GM12873 (cell line): ENCODE results near the gene ENO4.

Experiments used
- TF ChIP-seq, protein P1 (sequence below): IDR thresholded peaks from 2 replicates; pipeline ENCODE4 v1.5.1; 2012; ENCODE audit warnings: low read depth, mild to moderate bottlenecking, moderate library complexity, low read length, control low read depth; ENCODE audit not compliant: insufficient read depth; ENCODE audit errors: missing control alignments

The ENO4 gene

DNA sequence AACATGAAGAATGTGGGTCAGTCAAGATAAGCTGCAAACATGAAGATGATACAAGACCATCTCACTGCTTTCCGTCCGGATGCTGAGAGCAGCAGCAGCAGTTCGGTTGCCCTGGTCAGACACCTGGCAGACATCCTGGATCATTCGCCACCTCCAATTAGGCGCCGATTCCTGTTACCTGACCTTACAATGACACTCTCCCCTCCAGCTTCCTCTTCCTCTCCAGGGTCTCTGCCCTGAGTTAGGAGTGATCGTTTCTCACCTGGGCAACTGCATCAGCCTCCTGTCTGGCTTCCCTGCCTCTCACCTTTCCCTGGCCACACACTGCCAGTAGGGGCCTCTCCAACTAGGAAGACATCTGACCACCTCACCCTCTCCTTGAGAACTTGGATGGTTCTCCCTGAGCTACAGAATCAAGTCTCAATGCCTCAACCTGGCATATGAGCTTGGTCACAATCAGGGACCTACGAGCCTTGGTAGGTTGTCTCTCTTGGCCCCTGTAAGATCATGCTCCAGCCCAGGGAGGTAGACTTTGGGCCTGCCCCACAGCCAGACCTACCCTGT lies 31.4 kb upstream of the ENO4 start:
- TF ChIP-seq, protein P1, sequence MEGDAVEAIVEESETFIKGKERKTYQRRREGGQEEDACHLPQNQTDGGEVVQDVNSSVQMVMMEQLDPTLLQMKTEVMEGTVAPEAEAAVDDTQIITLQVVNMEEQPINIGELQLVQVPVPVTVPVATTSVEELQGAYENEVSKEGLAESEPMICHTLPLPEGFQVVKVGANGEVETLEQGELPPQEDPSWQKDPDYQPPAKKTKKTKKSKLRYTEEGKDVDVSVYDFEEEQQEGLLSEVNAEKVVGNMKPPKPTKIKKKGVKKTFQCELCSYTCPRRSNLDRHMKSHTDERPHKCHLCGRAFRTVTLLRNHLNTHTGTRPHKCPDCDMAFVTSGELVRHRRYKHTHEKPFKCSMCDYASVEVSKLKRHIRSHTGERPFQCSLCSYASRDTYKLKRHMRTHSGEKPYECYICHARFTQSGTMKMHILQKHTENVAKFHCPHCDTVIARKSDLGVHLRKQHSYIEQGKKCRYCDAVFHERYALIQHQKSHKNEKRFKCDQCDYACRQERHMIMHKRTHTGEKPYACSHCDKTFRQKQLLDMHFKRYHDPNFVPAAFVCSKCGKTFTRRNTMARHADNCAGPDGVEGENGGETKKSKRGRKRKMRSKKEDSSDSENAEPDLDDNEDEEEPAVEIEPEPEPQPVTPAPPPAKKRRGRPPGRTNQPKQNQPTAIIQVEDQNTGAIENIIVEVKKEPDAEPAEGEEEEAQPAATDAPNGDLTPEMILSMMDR, result no peak

DNA sequence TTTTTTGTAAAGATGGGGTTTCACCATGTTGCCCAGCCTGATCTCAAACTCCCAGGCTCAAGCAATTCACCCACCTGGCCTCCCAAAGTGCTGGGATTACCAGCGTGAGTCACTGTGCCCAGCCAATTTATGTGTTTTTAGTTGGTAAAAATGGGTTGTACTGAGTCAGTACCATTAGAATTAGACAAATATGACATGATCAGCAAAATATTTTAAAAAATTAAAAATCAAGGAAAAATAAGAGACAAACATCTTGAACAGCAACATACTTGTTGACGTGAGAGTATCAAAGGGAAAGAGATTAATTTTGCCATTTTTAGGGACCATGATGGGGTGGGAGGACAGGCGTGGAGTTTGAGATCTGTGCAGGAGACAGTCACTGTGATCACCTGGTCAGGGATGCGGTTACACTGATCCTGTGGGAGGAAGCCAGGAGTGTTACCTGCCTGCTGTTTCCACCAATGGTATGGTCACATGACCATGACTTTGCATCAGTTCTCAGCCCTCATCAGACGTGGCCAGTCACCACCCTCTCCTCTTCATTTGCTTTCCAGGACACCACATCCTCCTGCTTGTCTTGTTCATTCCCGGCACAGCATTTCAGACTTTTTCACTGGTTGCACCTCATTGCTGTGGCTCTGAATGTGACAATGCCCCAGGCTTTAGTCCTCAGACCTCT lies 29.2 kb upstream of the ENO4 start:
- TF ChIP-seq, protein P1, result no peak

DNA sequence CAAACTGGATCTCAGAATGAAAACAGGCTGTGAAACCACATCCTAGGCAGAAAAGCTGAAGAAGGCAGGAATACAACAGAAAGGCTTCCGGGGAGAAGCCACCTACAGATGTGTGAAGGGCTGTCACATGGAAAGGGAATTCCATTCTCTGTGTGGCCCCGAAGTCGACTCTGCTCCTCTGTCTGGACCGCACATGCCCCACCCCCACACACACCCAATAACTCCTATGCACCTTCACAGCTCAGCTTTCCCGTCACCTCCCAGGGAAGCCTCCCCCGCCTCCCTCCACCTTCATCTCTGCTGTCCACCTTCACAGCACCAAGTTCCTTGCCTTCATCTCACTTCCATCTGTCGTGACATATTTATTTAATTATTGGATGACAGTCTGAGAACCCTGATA lies 23.4 kb upstream of the ENO4 start:
- TF ChIP-seq, protein P1, result no peak

DNA sequence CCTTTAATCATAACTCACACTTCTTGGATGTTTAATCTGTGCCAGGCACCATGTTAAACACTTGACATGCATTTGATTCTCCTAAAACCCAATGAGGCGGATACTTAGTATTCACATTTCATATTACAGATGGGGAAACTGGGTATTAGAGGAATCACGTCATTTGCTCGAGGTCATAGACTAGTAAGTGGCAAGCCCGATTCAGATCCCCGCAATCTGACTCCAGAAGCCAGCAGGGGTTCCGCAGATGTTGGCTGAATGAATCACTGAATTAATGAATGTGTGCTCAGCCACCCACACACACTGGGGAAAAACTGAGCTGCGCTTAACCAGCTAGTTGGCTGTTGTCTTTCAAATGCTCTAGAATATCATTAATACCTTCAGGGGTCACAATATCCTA lies 22.5 kb upstream of the ENO4 start:
- TF ChIP-seq, protein P1, result no peak

DNA sequence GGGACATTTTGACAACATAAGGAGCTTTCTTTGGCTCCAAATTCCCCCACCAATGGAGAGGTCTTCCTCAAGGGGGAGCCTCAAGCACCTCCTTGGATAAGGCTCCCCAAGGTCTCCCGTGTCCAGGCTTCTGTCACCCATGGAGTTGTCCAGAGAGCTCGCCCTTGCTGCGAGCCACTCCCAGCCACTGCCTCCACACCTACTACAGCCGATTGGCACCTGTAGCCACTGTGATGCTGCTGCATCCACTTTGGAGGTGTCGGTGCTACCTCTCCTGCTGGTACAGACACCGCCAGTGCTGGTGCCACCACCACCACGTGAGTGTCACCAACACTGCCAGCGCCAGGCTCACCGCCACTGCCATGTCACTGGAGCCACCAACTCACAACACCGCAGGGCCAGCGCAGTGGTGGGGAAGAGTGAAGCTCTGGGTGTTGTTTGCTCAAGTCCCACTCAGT lies 22.1 kb upstream of the ENO4 start:
- TF ChIP-seq, protein P1, result no peak

DNA sequence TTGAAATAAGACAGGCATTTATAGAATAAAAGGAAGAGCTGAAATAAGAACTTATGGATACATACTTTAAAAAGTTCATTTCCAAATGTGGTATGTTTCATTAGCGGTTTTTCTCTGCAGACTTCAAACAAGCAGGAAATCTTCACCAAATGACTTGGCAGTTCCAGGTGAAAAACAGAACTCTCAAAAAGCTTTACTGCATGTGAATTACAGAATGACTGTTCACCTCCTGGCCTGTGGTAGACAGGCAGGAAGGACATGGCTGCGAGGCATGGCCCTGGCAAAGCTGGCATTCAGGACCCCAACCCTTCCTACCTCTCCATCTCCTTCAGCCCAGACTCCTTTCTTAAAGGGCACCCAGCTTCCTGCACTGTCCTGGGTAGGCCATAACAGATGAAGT lies 21.2 kb upstream of the ENO4 start:
- TF ChIP-seq, protein P1, result no peak

DNA sequence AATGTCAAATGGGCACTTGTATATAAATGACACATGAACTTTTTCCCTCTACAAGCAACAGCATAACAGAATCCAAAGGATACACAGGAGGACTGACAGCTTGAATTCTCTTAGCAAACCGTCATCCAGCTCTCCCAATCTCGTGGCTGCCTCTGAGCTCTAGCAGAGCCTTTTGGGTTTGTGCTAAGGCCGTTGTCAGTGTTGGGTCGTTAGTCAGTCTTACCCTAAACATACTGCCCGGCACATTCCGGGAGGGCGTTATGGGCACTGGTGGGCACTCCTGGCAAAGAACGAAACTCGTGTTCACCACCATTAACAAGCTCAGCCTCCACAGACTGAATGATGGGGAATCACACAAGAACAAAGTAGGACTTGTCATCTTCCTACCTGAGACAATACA lies 19.6 kb upstream of the ENO4 start:
- TF ChIP-seq, protein P1, result no peak
